AG04449 (cell line): ENCODE results near the gene LCP2.

Source experiments
- CTCF ChIA-PET: fragments of 350-600 bp; formaldehyde crosslinking; extraction: SDS; loops from one replicate; lab custom pipeline; 2021; ENCODE audit warnings: antibody characterized with exemption; lab: Yijun Ruan, JAX
- POLR2A ChIA-PET: fragments of 400-600, 350-600 bp; formaldehyde crosslinking; extraction: SDS; loops from one replicate; lab custom pipeline; 2020; ENCODE audit warnings: antibody characterized with exemption, inconsistent platforms; lab: Yijun Ruan, JAX
- DNase-seq: peaks from one replicate; pipeline ENCODE4 v3.0.0-alpha.2; 2010; ENCODE audit warnings: low read depth, low spot score
- H3K4me3 ChIP-seq: 2 replicates; pipeline ENCODE4 v1.5.1; 2011; ENCODE audit warnings: low read depth, mild to moderate bottlenecking, control low read depth, low read length
- CTCF ChIP-seq: IDR thresholded peaks from one replicate; pipeline ENCODE4 v1.5.1; 2011; ENCODE audit warnings: mild to moderate bottlenecking, moderate library complexity, low read length, control low read depth, inconsistent platforms; ENCODE audit not compliant: insufficient read depth; ENCODE audit errors: missing control alignments

LCP2 gene

GRCh38 chr5:170297589-170298462 is at the start of gene LCP2:
LCP2 (minus strand) TSS chr5:170297777; CDS start chr5:170297611, 166 bp downstream.
- DNase-seq: no peak
- CTCF ChIA-PET: no interaction called here
- POLR2A ChIA-PET: no interaction called here
- TF ChIP-seq CTCF: no peak
- H3K4me3 ChIP-seq: no peak within 1 kb of the TSS

- CTCF ChIA-PET: interaction anchor here (1.5 kb wide), 1 partner anchor 16 kb away, joined by 3 read pairs; no protein-coding TSS in a partner anchor
- POLR2A ChIA-PET: no interaction called here
- no peak for TF ChIP-seq CTCF
- DNase-seq: no peak
- H3K4me3 ChIP-seq: no peak overlapping the region
These were observed 49.5 kb upstream of the LCP2 start for GRCh38 chr5:170347022-170347567.

- CTCF ChIA-PET: interaction anchor here (1.4 kb wide), 1 partner anchor 38 kb away, joined by 3 read pairs; no protein-coding TSS in a partner anchor
- H3K4me3 ChIP-seq: no peak overlapping the region
- POLR2A ChIA-PET: no interaction called here
- DNase-seq: no peak
- TF ChIP-seq CTCF: no peak
These were observed 48.4 kb upstream of the LCP2 start for GRCh38 chr5:170345971-170346370.

GRCh38 chr5:170343177-170343576 is 45.6 kb upstream of the LCP2 start:
- DNase-seq: no peak
- ChIA-PET POLR2A (no interaction called here), CTCF (no interaction called here)
- TF ChIP-seq CTCF: no peak
- no peak overlapping the region for H3K4me3 ChIP-seq

GRCh38 chr5:170342153-170342725 is 44.7 kb upstream of the LCP2 start:
- H3K4me3 ChIP-seq: no peak overlapping the region
- ChIA-PET POLR2A (no interaction called here), CTCF (no interaction called here)
- no peak for DNase-seq
- no peak for TF ChIP-seq CTCF

- CTCF ChIA-PET: no interaction called here
- DNase-seq: no peak
- no peak for TF ChIP-seq CTCF
- POLR2A ChIA-PET: no interaction called here
- no peak overlapping the region for H3K4me3 ChIP-seq
These were observed 44.0 kb upstream of the LCP2 start for GRCh38 chr5:170341545-170341944.
